Sciatic nerve (tissue), 2 donors: ENCODE results near the gene KCNT1. TPM values are rescaled to one million over a fixed set of nuclear protein-coding genes. Genes with fewer than 3 reads are reported as not detected.

Experiments
- ATAC-seq: fragments of 200-7000 bp; cut with Tn5 transposase; one replicate; pipeline ENCODE4 v1.9.1; 2020; ENCODE audit warnings: mild to moderate bottlenecking, moderate library complexity
- DNase-seq: peaks from one replicate; pipeline ENCODE4 v3.0.0-alpha.2; 2020; ENCODE audit warnings: low spot score
- intact Hi-C: fragments of 100-400 bp; cut with DNase I; formaldehyde crosslinking; loops from one replicate; pipeline ENCODE4 v1.14.2; 2022
- total RNA-seq: library from RNA; stranded (reverse); fragmentation: NEBNext Ultra II Directional; extraction: Animal tissue kit (Norgen Biotek cat#: 25700); gene quantifications from one replicate; pipeline ENCODE4 v1.2.1, GENCODE V29; 2021
- donor health status: DM: no; HTN: no; CAD: no.
- donor health status: DM: no; HTN: no; CAD: no.

Gene KCNT1
- total RNA-seq, 1 donor from 2014 or later: 0.53 TPM

DNA sequence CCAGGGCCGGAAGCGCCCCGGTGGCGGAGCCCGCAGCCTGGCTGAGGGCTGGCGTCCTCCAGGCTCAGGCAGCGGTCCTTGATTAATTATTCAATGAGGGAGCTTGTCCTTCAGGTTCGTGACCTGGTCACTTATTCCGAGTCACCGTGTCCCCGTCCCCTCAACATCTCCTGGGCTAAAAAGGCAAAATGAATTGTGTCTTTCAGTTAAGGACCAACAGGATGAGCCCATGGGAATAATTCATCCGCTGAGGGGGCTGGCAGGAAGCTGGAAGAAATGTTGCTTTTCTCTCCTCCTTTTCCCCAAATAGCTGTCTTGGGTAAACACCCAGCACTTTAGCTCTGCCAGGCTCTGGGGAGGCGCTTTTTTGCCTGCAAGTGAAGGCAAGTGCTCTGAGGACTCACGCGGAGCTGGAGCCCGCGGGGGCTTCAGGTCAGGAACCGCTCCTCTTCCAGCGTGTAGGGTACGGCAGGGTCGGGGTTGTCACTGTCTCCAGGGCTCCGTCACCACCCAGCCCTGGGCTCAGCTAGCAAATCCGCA is 13.1 kb downstream of the KCNT1 start:
- DNase-seq: no peak
- no peak for ATAC-seq
- intact Hi-C loops: no loop called here

DNA sequence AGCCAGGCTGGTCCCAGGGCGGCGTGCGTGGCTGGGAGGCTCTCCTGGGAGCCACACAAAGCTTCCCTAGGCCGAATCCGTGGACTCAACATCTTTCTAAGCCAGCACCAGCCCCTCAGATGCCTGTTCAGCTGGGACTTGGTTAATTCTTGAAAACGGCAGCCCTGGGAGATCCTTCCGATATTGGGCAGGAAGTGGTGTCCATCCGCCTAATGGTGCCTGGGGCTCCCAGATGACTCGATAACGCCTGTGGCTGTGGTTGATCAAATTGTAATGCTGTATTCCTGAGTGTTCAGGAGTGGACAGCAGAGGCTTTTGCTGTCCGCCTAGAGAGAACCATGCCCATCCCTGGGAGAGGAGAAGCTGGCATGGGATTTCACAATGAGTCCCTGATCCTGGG is 14.1 kb downstream of the KCNT1 start:
- DNase-seq (no peak), ATAC-seq (no peak)
- intact Hi-C loops: no loop called here

DNA sequence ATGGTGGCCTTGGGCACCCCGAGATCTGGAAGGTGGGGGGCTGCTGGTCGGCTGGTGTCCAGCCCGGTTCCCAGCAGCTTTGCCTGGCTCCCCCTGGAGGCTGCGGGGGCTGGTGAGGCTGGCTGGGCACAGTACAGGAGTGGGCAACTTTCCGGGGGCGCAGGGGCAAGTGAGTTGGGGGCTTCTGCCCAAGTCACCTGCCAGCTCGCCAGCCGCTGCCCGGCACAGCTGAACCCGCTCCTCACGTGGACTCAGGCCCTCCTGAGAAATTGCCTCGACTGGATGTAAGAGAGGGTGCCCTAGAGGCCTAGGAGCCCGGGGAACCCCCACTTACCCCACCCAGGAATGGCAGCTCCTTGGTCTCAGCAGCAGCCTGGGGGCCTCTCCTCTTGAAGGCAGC is 15.4 kb downstream of the KCNT1 start:
- intact Hi-C loops: no loop called here
- no peak for DNase-seq
- ATAC-seq: no peak

DNA sequence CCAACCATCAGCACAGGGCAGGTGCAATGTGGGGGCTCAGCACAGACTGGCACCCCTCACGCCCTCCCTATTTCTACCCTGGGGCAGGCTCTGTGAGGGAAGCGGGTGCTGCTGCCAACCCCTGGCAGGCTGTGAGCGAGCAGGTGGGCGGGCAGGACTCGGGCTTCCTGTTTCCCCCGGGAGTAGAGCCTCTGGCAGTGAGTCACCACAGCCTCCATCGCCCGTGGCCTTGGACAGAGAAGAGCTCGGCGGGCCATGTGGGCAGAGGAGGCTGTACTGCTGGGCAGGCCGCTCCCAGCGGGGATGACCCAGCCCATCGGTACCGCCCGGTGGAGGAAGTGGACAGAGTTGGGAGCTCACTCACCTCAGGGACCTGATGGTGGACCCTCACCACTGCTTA is 16.6 kb downstream of the KCNT1 start:
- ATAC-seq: no peak
- intact Hi-C loops: no loop called here
- DNase-seq: no peak

DNA sequence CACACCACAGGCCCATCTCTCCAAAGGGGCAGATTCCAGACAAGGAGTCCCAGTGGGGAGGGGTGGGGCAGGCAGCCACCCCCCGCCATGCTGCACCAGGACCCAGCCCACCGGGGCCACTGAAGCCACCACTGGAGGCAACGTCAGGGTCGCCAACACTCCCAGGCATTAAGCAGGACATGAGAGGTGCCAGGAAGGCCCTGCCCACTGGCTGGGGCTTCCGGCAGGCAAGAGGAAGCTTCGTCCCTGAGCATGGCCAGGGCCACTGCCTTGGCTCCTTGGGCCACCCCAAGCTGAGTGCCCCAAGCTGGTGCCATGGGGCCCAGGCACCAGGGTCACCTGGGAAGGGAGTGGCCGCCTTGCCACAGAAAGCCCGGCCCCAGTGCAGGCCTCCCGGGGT is 17.5 kb downstream of the KCNT1 start:
- intact Hi-C loops: no loop called here
- DNase-seq (no peak), ATAC-seq (no peak)

DNA sequence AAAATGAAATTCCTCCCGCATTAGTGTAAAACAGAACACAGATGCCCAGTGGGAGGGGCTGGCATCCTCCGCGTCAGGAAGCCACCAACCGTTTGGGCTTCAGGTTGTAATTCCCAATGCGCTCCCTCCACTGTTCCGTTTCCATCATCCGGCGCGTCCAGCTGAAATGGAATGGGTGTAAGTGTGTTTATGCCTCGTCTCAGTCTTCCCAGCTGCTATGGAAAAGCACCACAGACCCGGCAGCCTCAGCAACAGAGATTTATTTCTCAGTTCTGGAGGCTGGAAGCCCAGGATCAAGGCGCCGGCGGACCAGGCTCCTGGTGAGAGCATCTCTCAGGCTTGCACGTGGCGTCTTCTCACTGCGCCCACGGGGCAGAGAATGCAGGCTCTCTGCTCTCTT is 20.4 kb downstream of the KCNT1 start:
- ATAC-seq (no peak), DNase-seq (no peak)
- intact Hi-C loops: no loop called here

DNA sequence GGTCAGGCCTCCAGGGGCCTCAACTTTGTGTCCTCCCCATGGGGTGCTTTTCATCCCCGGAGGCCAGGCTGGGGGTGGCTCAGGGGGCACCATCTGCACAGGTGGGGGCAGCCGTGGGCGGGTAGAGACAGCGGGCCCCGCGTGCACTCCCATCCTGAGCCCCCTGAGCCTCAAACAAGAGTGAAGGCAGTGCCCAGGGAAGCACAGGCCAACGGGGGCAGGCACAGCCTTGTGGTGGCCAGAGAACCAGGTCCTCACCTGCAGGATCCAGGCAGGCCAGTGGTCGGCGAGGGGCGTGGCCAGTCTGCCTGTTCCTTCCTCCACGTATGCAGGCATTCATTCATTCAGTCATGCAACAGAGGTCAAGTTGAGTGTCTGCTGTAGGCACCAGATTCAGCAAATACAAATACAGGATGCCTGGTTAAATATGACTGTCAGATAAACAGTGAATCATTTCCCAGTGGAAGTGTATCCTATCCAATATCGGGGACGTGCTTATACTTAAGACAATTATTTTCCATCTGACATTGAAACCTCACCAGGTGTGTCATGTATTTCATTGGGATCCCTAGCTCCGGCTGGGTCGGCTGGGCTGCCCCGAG is 22.3 kb downstream of the KCNT1 start:
- intact Hi-C loops: no loop called here
- ATAC-seq (no peak), DNase-seq (no peak)

DNA sequence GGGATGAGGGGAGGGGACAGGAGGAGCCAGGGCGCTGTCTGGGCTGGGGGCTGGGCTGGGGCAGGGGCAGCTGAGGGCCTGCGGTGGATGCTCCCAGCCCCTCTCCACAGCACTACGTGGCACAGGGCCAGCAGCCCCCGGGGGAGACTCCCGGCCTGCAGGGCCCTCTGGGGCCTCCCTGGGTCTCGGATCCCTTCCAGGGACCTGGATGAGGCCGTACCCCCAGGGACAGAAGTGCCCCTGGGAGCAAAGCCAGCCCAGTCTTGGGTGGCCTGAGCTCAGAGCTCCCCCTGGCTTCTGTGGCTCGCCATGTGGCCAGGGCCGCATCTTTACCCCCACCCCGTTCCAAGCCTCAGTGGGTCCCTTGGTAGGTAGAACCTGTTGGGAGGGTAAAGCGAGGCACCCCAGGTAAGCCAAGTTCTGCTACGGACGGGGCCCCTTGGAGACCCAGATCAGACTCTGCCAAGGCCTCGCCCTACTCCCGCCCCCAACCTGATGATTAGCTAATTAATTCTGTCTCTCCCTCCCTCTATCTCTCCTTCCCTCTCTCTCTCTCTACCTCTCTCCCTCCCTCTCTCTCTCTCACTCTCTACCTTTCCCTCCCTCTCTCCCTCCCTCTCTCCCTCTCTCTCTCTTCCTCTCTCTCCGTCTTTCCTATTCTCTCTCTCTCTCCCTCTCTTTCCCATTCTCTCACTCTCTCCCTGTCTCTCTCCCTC is 24.3 kb downstream of the KCNT1 start:
- DNase-seq (no peak), ATAC-seq (no peak)
- intact Hi-C loops: no loop called here

DNA sequence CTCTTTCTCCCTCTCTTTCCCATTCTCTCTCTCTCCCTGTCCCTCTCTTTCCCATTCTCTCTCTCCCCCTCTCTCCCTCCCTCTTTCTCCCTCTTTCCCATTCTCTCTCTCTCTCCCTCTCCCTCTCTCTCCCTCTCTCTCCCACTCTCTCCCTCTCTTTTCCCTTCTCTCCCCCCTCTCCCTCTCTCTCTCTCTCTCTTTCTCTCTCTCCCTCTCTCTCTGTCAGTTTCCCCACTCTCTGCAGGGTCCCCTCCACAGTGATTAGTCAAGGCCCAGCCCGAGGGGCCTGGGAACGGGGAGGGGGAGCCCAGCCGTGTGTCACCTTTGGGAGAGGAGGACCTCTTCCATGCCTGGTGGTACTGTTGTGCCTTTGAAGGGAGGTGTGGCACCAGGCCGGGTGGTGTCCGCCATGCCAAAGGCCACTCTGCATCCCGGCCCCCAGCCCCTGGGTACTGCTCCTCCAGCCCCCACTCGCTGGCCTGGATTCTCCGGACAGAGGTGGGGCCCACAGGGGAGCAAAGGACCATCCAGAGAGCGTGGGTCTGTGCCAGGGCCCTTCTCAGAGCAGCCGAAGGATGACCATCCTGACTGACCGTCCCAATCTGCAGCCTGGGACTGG is 25.4 kb downstream of the KCNT1 start:
- no peak for DNase-seq
- no peak for ATAC-seq
- intact Hi-C loops: no loop called here

DNA sequence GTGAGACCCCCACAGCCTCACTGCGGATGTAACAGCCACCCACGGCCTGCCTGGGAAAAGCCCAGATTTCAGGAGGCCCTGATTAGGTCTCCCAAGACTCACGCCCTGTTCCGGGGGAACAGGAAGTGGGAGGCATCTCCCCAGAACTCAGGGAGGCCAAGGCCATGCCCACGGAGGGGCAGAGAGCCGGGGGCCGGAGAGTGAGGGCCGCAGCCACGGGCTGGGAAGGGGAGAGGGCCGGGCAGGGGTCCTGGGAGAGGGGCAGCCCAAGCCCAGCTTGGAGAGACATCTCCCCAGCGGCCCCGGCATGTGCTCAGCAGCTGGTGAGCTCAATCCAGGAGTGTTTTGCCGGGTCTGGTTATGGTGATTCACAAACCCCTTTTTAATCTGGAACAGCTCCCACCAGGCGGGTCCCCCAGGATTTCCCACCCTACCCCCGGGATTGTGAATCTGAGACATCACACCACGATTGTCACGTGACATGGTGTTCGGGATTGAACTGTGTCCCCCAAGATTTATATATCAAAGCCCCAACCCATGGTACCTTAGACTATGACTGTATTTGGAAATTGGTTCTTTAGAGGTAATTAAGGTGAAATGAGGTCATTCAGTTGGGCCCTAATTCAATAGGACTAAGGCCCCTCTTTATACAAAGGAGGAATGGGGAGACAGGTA is 26.6 kb downstream of the KCNT1 start:
- DNase-seq: no peak
- intact Hi-C loops: no loop called here
- no peak for ATAC-seq

DNA sequence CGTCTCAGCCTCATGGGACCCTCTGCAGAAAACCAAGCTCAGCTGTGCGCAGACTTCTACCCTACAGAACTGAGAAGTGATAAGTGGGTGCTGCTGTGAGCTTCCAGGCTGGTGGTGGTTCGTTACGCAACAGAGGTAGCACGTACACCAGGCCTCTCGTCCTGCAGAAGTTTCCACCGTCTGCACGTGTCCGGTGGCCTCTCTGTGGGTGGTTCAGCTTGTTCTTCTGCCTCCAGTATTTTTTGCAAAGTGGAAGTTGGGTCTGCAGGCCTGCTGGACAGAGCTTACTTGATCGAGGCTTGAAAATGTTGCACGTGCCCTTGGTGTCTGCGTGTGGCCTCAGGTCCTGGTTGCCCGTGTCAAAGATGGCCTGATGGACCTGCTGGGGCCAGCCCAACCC is 27.5 kb downstream of the KCNT1 start:
- ATAC-seq: no peak
- intact Hi-C loops: no loop called here
- no peak for DNase-seq

DNA sequence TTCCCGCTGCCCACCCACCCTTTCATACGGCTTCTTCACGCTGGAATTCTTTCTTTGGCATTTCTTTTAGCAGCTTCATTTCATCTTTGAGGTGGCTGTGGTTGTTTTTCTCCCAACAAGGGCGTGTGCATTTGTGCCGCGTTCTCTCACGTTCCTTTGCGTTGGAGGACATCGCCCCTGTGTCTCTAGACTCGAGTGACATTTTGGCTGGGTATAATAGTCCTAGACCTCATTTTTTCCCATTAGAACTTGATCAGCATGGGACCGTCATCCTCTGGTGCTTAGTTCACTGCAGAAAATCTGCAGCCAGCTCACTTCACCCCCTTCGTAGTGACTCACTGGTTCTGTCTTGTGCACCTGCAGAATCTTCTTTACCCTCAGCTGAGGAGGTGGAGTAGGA is 29.5 kb downstream of the KCNT1 start:
- intact Hi-C loops: no loop called here
- no peak for DNase-seq
- no peak for ATAC-seq

DNA sequence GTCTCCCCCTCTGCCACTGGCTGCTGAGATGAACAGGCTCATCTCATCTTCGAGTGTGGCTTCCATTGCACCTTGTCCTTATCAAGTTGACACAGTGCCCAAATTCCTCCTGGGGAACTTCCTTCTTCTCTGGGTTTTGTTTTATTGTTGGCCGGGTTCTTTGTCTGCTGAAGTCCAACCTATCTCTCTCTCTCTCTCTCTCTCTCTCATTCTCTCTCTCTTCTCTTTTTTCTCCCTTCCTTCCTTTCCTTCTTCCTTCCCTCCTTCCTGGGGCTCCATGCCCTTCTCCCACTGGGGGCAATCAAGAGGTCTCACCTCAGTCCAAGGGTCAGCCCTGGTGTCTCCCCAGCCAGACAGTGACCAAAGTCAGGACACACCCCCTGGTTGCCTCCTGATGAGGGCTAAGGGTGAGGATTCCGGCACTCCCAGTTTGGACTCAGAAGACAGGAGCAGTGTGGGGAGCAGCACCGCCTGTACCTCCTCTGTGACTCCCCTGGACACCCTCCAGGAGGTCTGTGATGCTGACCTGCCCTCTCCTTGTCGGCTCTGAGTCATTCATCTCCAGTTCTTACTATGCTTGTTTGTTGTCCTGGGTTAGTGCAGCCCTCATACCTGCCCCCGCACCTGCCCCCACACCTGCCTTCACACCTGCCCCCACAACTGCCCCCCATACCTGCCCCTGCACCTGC is 30.7 kb downstream of the KCNT1 start:
- no peak for ATAC-seq
- intact Hi-C loops: no loop called here

DNA sequence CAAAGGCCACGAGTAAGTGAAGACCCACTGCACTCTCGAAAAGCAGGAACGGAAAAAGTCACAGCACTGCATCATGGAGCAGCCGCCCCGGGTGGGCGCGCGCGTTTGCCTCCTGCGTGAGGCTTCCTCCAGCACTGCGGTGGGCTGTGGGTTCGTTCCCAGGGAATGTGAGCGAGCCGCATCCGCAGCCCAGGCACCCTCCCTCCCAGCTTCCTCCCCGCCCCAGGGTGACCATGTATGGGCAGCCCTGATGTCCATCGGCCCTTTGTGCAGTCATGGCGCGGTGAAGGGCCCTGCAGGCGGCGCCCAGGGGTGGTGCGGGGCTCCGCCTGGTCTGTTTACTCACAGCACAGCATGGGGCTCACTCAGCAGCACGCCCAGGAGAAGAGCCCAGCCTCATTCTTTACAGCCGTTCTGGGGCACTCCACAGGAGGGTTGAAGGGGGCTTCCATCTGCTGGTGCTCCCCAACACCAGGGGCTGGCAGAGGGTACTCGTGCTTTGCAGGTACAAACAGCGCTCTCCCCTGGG is 32.7 kb downstream of the KCNT1 start:
- intact Hi-C loops: no loop called here
- DNase-seq (no peak), ATAC-seq (no peak)

More for the DNA sequence above, 30.7 kb downstream of the KCNT1 start:
- no peak for DNase-seq

DNA sequence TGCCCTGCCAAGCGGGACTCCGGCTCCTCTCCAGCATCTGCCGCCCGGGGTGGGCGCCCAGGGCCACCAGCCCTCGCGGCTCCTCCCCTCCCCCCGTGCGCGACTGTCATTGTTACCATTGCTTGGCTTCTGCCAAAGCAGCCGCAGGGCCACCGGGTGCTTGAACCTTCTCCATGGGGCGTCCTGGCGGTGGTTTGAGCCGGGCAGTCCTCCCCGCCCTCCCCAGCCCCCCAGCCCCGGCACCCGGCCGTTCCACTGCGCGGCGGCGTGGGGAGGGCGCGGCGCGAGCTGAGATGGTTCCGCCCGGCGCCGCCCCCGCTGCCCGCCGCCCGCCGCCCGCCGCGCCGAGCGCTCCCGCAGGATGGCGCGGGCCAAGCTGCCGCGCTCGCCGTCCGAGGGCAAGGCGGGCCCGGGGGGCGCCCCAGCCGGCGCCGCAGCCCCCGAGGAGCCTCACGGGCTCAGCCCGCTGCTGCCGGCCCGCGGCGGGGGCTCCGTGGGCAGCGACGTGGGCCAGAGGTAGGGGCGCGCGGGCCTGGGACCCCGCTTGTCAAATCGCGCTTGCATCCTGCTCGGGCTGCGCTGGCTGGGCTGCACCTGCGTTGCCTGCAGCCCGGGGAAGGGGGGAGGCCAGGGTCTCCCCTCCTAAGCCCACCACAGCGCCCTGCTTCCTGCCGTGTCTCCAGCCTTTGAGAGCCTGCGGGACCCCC is 34.4 kb downstream of the KCNT1 start:
- intact Hi-C loops: no loop called here
- DNase-seq (no peak), ATAC-seq (no peak)

DNA sequence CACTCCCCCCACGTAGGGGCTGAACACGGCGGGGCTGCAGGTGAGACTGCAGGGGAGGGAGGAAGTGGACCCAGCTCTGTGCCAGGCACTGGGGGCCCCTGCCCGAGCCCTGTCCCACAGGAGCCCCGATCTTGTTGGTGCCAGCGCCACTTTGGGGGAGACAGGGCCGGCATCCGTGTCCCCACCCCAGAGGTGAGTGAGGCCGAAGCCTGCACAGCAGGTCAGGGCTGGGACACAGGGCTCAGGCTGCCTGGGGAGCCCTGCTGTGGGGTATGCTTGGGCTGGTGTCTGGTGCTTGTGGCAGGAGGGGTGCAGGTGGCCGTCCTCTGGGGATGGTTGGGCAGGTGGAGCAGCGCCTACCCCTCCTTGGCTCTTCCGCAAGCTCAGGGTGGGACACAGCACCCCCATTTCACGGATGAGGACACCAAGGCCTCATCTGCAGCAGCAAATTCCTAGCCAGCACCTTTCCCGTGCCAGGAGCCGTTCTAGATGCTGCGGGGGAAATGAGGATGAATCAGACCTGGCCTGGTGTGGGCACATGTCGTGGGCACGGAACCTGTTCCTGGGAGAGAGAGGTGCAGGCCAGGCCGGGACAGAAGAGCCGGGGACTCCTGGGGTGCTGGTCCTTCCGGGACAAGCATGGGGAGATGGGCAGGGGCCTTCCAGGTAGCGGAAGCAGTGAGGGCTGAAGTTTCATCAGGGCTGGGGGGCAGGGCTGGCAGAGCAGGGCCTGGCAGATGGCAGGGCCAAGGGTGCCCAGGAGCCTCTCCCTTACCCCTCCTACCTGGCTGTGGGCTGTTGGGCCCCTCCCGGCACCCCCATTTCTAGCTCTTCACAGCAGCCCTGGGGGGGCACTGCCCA is 35.2 kb downstream of the KCNT1 start:
- DNase-seq (no peak), ATAC-seq (no peak)
- intact Hi-C loops: no loop called here

DNA sequence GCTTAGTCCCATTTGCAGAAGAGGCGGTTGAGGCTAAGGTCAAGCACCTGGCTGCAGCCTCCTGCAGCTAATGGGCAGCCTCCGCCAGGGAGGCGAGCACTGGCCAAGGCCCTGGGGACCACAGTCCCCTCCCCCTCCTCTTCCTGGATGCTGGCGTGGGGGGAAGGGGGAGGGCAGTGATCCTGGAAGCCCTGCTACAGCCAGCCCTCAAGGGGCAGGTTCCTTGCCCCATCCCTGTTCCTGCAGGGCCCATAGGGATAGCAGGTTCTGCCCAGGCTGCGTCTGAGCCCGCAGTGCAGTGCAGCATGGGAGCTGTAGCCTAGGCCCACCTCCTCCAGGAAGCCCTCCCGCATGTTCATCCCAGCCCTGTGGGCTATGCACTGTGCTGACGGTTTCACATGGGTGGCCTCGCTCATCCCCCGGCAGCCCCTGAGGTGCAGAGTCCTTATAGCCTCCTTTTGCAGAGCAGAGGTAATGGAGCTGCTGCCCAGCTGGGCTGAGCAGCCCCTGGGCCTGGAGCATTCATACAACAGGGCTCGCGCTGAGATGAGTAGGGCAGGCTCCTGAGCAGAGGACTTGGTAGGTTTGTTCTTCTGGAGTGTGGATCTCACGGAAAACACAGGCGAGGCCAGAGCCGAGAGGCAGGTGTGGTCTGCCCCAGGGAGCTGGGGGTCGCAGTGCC is 36.0 kb downstream of the KCNT1 start:
- DNase-seq (no peak), ATAC-seq (no peak)
- intact Hi-C loops: no loop called here
